Endothelial cell of umbilical vein (primary cell): Measurements from ENCODE around the gene TRRAP. TPM values are rescaled to one million over a fixed set of nuclear protein-coding genes. Genes with fewer than 3 reads are reported as not detected.

ENCODE experiments used
- BruUV-seq: library from RNA; stranded (reverse); fragments of 400-500 nt; replicated peaks from 2 replicates; lab custom pipeline; 2021; lab: Mats Ljungman, UMichigan
- CTCF ChIA-PET: fragments of 300-600, 350-600 bp; sonication (Branson Sonifier 250); formaldehyde crosslinking; loops from one replicate; lab custom pipeline; 2021; ENCODE audit warnings: antibody characterized with exemption, inconsistent platforms; lab: Charles Lee
- POLR2A ChIA-PET: fragments of 300-600, 350-600 bp; sonication (Branson Sonifier 250); formaldehyde crosslinking; loops from one replicate; lab custom pipeline; 2021; ENCODE audit warnings: antibody characterized with exemption, inconsistent platforms; lab: Charles Lee
- DNase-seq: peaks from one replicate; pipeline ENCODE4 v3.0.0-alpha.2; 2011; ENCODE audit warnings: low read depth, low spot score
- FAIRE-seq: peaks from 2 replicates; lab custom pipeline; 2011; peaks lifted over from hg19 to GRCh38; lab: Jason Lieb, UNC
- H2AFZ ChIP-seq: 2 replicates; pipeline ENCODE4 v1.6.0; 2012; ENCODE audit warnings: low read depth, low read length, control low read depth, inconsistent platforms
- H3K27ac ChIP-seq: 2 replicates; pipeline ENCODE4 v1.5.1; 2011; ENCODE audit warnings: low read depth, mild to moderate bottlenecking, control low read depth, low read length, moderate library complexity; ENCODE audit not compliant: insufficient read depth
- H3K27me3 ChIP-seq, 2 experiments: 2 replicates each; pipeline versions ENCODE4 v1.6.0 to v1.6.1; 2011; ENCODE audit warnings: low read length in 2 of 2, mixed read lengths in 1 of 2; ENCODE audit not compliant: control insufficient read depth in 2 of 2, insufficient read depth in 2 of 2
- H3K36me3 ChIP-seq, 2 experiments: 2 replicates in 1 of 2; 3 replicates in 1 of 2; pipeline ENCODE4 v1.5.1; 2011; ENCODE audit warnings: low read length in 2 of 2, mild to moderate bottlenecking in 1 of 2, moderate library complexity in 1 of 2; ENCODE audit not compliant: control insufficient read depth in 2 of 2, insufficient read depth in 2 of 2; ENCODE audit errors: extremely low read depth in 1 of 2
- H3K4me1 ChIP-seq: 3 replicates; pipeline ENCODE4 v1.5.1; 2011; ENCODE audit warnings: mild to moderate bottlenecking, low read length; ENCODE audit not compliant: control insufficient read depth, insufficient read depth; ENCODE audit errors: extremely low read depth
- H3K4me2 ChIP-seq: 2 replicates; pipeline ENCODE4 v1.6.1; 2011; ENCODE audit warnings: low read length, control low read depth, mixed read lengths; ENCODE audit not compliant: insufficient read depth
- H3K4me3 ChIP-seq, 3 experiments: fragments of 200-600 bp in 1 of 3; sonication (generic), shearing (Covaris generic) in 1 of 3; replicated peaks in 1 of 3; 2 replicates each; pipeline ENCODE4 v1.5.1; 2011 to 2016; ENCODE audit warnings: control low read depth in 3 of 3, low read length in 3 of 3, mild to moderate bottlenecking in 2 of 3, inconsistent platforms in 1 of 3, low read depth in 1 of 3, moderate library complexity in 1 of 3; ENCODE audit not compliant: insufficient read depth in 1 of 3
- H3K79me2 ChIP-seq: 2 replicates; pipeline ENCODE4 v1.6.0; 2012; ENCODE audit warnings: low read length, inconsistent platforms; ENCODE audit not compliant: control insufficient read depth, insufficient read depth
- H3K9ac ChIP-seq: replicated peaks from 2 replicates; pipeline ENCODE3; 2011; ENCODE audit warnings: low read length, control low read depth; ENCODE audit not compliant: insufficient read depth; ENCODE audit errors: extremely low read depth
- H3K9me1 ChIP-seq: replicated peaks from 3 replicates; pipeline ENCODE4 v1.6.0; 2011; ENCODE audit warnings: mild to moderate bottlenecking, low read length; ENCODE audit not compliant: control insufficient read depth, insufficient read depth; ENCODE audit errors: extremely low read depth
- H3K9me3 ChIP-seq: replicated peaks from 2 replicates; pipeline ENCODE4 v1.5.1; 2012; ENCODE audit warnings: low read length, inconsistent platforms; ENCODE audit not compliant: control insufficient read depth, insufficient read depth
- H4K20me1 ChIP-seq: replicated peaks from 2 replicates; pipeline ENCODE3; 2011; ENCODE audit warnings: mild to moderate bottlenecking, low read length; ENCODE audit not compliant: control insufficient read depth, insufficient read depth; ENCODE audit errors: extremely low read depth
- EZH2 ChIP-seq: IDR thresholded peaks from 2 replicates; pipeline ENCODE4 v1.6.1; 2012; ENCODE audit warnings: borderline replicate concordance, low read depth, mild to moderate bottlenecking, moderate library complexity, low read length, inconsistent platforms; ENCODE audit not compliant: severe bottlenecking
- FOS ChIP-seq: IDR thresholded peaks from 2 replicates; pipeline ENCODE4 v1.6.1; 2011; ENCODE audit warnings: mild to moderate bottlenecking, low read length, moderate library complexity, borderline replicate concordance; ENCODE audit not compliant: insufficient read depth
- GATA2 ChIP-seq: IDR thresholded peaks from 2 replicates; pipeline ENCODE4 v1.7.0; 2011; ENCODE audit warnings: low read depth, mild to moderate bottlenecking, moderate library complexity, mixed read lengths, low read length; ENCODE audit not compliant: insufficient read length, insufficient read depth
- JUN ChIP-seq: IDR thresholded peaks from 2 replicates; pipeline ENCODE4 v1.6.1; 2011; ENCODE audit warnings: borderline replicate concordance, low read depth; ENCODE audit not compliant: insufficient read length, insufficient read depth
- MYC ChIP-seq: IDR thresholded peaks from one replicate; pipeline ENCODE4 v1.6.1; 2011; ENCODE audit warnings: mild to moderate bottlenecking, low read depth, low read length
- POLR2A ChIP-seq: IDR thresholded peaks from 2 replicates; pipeline ENCODE4 v1.6.1; 2012; ENCODE audit warnings: low read depth, mild to moderate bottlenecking, control low read depth, low read length
- POLR2AphosphoS5 ChIP-seq: IDR thresholded peaks from 2 replicates; pipeline ENCODE4 v1.6.1; 2012; ENCODE audit warnings: low read depth, mild to moderate bottlenecking, control low read depth, low read length, moderate library complexity; ENCODE audit not compliant: insufficient read depth
- dilution Hi-C: fragments of 300-500 bp; cut with MboI; formaldehyde crosslinking; loops from one replicate; pipeline ENCODE4 v1.15.0; 2019; ENCODE audit warnings: low sequenced_read_pairs; ENCODE audit not compliant: extremely low pct_ligation_motif_present
- intact Hi-C: fragments of 100-400 bp; cut with micrococcal nuclease; formaldehyde crosslinking; loops from one replicate; pipeline ENCODE4 v1.10.0; 2022
- polyA plus RNA-seq, 4 experiments: library from polyadenylated mRNA; depleted of rRNA in 3 of 4; stranded (reverse) in 3 of 4; unstranded in 1 of 4; fragments of >200 nt; gene quantifications; 2 replicates each; pipeline versions ENCODE4 v1.2.1 to v1.2.3, GENCODE V29; 2011 to 2012; ENCODE audit warnings: missing spikeins in 1 of 4
- total RNA-seq: library from RNA; stranded (reverse); gene quantifications from 2 replicates; pipeline ENCODE4 v1.2.3, GENCODE V29; 2021
- TF ChIP-seq, protein P1 (sequence below): IDR thresholded peaks from 2 replicates; pipeline ENCODE4 v1.6.1; 2011; ENCODE audit not compliant: insufficient read depth, insufficient read length
- TF ChIP-seq, protein P2 (sequence below), 2 donors: IDR thresholded peaks; 1 replicate in 1 of 2; 2 replicates in 1 of 2; pipeline ENCODE4 v1.5.1; 2011; ENCODE audit warnings: low read length in 2 of 2, mild to moderate bottlenecking in 2 of 2, moderate library complexity in 2 of 2, control low read depth in 1 of 2, inconsistent platforms in 1 of 2, low read depth in 1 of 2; ENCODE audit not compliant: insufficient read depth in 1 of 2; ENCODE audit errors: extremely low read depth in 1 of 2

Gene TRRAP
- total and polyA plus RNA-seq, 2 donors (not counting 3 experiments of a cell fraction or from before 2014, with no cell fraction given): 21.8 to 45.8 TPM

DNA sequence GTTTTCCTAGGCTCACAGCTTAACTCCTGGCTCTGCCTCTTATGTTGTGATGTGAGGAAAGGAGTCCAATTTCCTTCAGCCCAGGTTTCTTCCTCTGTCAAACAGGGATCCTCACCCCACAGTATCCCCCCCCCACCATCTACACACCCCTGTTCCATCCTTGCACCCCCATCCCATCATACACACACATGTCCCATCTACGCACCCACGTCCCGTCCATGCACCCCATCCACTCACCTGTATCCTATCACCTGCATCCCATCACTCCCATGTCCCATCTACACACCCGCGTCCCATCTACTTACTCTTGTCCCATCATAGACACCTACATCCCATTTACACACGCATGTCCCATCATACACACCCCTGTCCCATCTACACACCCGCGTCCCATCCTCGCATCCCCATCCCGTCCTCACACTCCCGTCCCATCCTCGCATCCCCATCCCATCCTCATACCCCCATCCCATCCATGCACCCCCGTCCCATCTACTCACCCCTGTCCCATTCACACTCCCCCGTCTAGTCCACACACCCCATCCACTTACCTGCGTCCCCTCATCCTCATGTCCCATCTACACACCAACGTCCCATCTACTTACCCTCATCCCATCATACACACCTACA lies 117.3 kb downstream of the TRRAP start:
- intact Hi-C loops: no loop called here
- FAIRE-seq: no peak

More for the DNA sequence above, 117.3 kb downstream of the TRRAP start:
- no peaks in the 10 kb centered on the region for H3K4me1 ChIP-seq
- DNase-seq: no peak
- H3K9me1 ChIP-seq: no peaks in the 10 kb centered on the region
- peaks cover 7 to 62% of the 10 kb centered on the region in 2 experiments for H3K36me3 ChIP-seq
- H2AFZ ChIP-seq: no peak overlapping the region
- TF ChIP-seq MYC (no peak), GATA2 (no peak), JUN (no peak), POLR2A (no peak), FOS (no peak), POLR2AphosphoS5 (no peak), EZH2 (no peak)
- TF ChIP-seq, protein P1, sequence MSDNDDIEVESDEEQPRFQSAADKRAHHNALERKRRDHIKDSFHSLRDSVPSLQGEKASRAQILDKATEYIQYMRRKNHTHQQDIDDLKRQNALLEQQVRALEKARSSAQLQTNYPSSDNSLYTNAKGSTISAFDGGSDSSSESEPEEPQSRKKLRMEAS: no peak
- TF ChIP-seq, protein P2, sequence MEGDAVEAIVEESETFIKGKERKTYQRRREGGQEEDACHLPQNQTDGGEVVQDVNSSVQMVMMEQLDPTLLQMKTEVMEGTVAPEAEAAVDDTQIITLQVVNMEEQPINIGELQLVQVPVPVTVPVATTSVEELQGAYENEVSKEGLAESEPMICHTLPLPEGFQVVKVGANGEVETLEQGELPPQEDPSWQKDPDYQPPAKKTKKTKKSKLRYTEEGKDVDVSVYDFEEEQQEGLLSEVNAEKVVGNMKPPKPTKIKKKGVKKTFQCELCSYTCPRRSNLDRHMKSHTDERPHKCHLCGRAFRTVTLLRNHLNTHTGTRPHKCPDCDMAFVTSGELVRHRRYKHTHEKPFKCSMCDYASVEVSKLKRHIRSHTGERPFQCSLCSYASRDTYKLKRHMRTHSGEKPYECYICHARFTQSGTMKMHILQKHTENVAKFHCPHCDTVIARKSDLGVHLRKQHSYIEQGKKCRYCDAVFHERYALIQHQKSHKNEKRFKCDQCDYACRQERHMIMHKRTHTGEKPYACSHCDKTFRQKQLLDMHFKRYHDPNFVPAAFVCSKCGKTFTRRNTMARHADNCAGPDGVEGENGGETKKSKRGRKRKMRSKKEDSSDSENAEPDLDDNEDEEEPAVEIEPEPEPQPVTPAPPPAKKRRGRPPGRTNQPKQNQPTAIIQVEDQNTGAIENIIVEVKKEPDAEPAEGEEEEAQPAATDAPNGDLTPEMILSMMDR (IDR thresholded peaks at IDR 0.05; ENCODE audit: extremely low read depth in 1 of 2, insufficient read depth in 1 of 2, low read depth in 1 of 2, low read length in 2 of 2): no peak
- dilution Hi-C loops: no loop called here
- no peaks in the 10 kb centered on the region for H3K79me2 ChIP-seq
- no peak overlapping the region for H3K9ac ChIP-seq
- no peak overlapping the region for H3K27ac ChIP-seq
- no peaks in the 10 kb centered on the region for H3K9me3 ChIP-seq
- no TSS peak for BruUV-seq
- H3K4me2 ChIP-seq: no peak overlapping the region
- H3K27me3 ChIP-seq: no peaks in the 10 kb centered on the region
- ChIA-PET CTCF (no interaction called here), POLR2A (no interaction called here)
- H3K4me3 ChIP-seq: no peak overlapping the region
- H4K20me1 ChIP-seq: no peaks in the 10 kb centered on the region
